ENCODE measurements around the gene FZD1.

Gene FZD1

DNA sequence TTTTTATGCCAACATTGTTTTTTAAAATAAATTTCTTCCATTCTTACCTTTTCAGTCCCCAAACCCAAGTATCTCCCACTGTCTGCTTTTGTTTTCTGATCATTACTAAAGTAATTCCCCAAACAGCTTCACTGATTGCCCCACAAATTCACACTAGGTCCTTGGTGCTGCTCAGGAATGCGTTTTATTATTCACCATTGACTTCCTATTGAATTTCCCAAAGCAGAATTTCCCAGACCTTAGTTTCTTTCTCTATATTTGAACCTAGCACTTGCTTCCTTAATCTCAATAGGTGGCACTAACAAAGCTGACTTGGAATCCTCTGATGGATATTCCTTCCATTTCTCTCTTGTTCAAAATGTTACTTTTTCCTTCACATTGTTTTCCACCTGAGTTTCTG, 52.2 kb downstream of the FZD1 start:
- no peak for DNase-seq (ENCODE audit: low spot score)
- TF ChIP-seq, protein P1, sequence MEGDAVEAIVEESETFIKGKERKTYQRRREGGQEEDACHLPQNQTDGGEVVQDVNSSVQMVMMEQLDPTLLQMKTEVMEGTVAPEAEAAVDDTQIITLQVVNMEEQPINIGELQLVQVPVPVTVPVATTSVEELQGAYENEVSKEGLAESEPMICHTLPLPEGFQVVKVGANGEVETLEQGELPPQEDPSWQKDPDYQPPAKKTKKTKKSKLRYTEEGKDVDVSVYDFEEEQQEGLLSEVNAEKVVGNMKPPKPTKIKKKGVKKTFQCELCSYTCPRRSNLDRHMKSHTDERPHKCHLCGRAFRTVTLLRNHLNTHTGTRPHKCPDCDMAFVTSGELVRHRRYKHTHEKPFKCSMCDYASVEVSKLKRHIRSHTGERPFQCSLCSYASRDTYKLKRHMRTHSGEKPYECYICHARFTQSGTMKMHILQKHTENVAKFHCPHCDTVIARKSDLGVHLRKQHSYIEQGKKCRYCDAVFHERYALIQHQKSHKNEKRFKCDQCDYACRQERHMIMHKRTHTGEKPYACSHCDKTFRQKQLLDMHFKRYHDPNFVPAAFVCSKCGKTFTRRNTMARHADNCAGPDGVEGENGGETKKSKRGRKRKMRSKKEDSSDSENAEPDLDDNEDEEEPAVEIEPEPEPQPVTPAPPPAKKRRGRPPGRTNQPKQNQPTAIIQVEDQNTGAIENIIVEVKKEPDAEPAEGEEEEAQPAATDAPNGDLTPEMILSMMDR (IDR thresholded peaks at IDR 0.05; ENCODE audit: extremely low read depth, missing control alignments), result no peak

DNA sequence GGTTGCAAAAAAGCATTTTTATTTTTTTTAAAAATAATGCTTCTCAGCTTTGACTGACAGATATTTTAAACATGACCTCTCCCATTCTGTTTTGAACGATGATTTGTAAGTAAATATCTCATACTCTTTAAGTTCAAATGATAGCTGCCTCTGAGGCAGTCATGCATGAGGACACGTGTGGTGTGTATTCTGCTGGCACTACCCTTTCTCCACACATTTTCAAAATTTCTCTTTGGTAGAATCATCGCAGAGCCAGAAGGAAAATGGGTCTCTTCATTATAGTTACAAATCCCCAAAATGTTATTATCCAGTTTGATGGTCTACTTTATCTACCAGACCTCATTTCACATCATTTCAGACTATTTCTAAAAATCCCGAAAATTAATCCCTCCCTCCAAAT, 55.1 kb downstream of the FZD1 start:
- TF ChIP-seq, protein P1 (IDR thresholded peaks at IDR 0.05; ENCODE audit: extremely low read depth, missing control alignments), result no peak
- DNase-seq (ENCODE audit: low spot score), result no peak

DNA sequence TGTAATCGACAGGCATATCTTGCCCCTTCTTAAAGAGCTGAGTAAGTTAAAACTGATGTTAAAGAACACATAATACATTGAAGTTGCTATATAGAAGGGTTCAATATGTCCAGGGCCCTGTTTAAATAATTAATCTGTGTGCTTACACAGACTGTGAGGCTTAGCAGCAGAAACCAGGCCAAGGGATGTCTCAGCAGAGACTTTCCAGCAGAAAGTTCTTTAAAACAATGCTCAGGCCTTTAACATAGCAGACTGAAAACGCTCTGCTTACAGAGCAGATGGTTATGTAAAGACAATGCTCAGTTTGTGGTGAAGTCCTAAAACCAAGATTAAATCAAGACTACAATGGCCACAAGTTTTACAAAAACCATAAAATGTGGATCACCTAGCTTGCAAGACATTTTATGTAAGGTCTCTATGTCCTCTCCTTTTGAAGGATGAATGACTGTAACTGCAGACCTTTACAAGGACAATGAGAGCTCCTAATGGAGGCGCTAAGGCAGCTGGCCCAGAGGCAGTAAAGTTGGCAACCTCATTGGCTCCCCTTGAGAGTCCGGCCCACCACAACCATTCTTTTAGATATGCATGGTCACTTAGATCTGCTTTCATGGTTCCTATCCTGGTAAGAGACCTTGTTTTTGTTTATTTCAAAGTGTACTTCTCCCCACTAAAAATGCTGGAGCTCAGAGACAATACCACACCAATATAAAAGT, 56.3 kb downstream of the FZD1 start:
- DNase-seq (ENCODE audit: low spot score), result no peak
- TF ChIP-seq, protein P1 (IDR thresholded peaks at IDR 0.05; ENCODE audit: extremely low read depth, missing control alignments), result no peak
